Brain microvascular endothelial cell (primary cell): ENCODE data around the gene SNX15.
A peak's percentile ranks its signal among the peaks of the same experiment; 100 is the strongest.

Experiments
- DNase-seq: peaks from one replicate; pipeline ENCODE4 v3.0.0-alpha.2; 2020
- H3K27ac ChIP-seq: fragments of 250-450 bp; sonication (Bioruptor Pico); 2 replicates; pipeline ENCODE4 v1.5.1; 2020; ENCODE audit warnings: mild to moderate bottlenecking, moderate library complexity
- H3K27me3 ChIP-seq: fragments of 250-450 bp; sonication (Bioruptor Pico); replicated peaks from 2 replicates; pipeline ENCODE4 v1.5.1; 2020; ENCODE audit warnings: mild to moderate bottlenecking
- H3K36me3 ChIP-seq: fragments of 250-450 bp; sonication (Bioruptor Pico); replicated peaks from 2 replicates; pipeline ENCODE4 v1.5.1; 2020; ENCODE audit warnings: mild to moderate bottlenecking
- H3K4me3 ChIP-seq: 2 replicates; pipeline ENCODE4 v1.5.1; 2011; ENCODE audit warnings: low read depth, mild to moderate bottlenecking, control low read depth, low read length, moderate library complexity
- in situ Hi-C: cut with HindIII; loops from 2 replicates; pipeline ENCODE4 v1.10.0; 2017; ENCODE audit warnings: low sequenced_read_pairs, low pct_ligation_motif_present
- TF ChIP-seq, protein P1 (sequence below): IDR thresholded peaks from 2 replicates; pipeline ENCODE4 v1.5.1; 2011; ENCODE audit warnings: low read depth, mild to moderate bottlenecking, moderate library complexity, low read length, control low read depth, inconsistent platforms; ENCODE audit errors: missing control alignments

Gene SNX15

DNA sequence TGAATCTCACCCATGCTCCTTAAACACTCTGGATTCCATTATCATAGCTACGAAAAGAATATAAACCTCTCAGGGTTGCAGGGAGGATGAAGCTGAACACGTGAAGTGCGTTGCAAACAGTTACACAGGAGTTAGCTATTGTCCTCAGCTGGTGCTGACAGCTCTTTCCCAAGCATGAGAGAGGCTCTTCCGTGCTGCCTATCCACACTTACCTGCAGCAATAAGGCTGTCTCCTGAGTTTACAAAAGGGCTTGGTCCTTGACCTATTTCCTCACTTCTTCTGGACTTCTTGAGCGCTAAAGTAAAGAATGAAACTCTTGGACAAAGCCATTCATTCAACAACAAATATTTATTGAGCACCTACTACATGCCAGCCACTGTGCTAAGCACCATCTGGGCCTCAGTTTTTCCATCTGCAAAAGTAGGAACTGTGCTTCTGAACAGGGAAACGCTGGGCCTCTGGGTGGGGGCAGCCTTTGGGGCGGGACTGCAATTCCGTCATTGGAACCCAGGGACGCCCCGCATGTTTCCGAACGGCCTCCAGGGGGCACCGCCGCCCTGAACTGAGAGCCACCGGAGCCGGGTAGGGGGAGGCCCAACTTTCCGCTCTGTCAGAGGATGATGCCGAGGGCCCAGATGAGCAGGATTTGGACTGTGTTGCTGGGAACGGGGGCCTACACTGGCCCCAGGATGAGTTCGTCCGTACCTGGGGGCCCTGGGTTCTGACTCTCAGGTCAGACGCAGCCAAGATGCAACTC lies 13.9 kb upstream of the SNX15 start:
- H3K27me3 ChIP-seq = no peaks in the 10 kb centered on the region
- TF ChIP-seq, protein P1, sequence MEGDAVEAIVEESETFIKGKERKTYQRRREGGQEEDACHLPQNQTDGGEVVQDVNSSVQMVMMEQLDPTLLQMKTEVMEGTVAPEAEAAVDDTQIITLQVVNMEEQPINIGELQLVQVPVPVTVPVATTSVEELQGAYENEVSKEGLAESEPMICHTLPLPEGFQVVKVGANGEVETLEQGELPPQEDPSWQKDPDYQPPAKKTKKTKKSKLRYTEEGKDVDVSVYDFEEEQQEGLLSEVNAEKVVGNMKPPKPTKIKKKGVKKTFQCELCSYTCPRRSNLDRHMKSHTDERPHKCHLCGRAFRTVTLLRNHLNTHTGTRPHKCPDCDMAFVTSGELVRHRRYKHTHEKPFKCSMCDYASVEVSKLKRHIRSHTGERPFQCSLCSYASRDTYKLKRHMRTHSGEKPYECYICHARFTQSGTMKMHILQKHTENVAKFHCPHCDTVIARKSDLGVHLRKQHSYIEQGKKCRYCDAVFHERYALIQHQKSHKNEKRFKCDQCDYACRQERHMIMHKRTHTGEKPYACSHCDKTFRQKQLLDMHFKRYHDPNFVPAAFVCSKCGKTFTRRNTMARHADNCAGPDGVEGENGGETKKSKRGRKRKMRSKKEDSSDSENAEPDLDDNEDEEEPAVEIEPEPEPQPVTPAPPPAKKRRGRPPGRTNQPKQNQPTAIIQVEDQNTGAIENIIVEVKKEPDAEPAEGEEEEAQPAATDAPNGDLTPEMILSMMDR = peak; percentile 87
- H3K4me3 ChIP-seq = peak overlapping the region; percentile 74
- DNase-seq = peak; percentile 83
- in situ Hi-C loops = no loop called here
- peak overlapping the region; percentile 81 for H3K27ac ChIP-seq
- no peaks in the 10 kb centered on the region for H3K36me3 ChIP-seq

DNA sequence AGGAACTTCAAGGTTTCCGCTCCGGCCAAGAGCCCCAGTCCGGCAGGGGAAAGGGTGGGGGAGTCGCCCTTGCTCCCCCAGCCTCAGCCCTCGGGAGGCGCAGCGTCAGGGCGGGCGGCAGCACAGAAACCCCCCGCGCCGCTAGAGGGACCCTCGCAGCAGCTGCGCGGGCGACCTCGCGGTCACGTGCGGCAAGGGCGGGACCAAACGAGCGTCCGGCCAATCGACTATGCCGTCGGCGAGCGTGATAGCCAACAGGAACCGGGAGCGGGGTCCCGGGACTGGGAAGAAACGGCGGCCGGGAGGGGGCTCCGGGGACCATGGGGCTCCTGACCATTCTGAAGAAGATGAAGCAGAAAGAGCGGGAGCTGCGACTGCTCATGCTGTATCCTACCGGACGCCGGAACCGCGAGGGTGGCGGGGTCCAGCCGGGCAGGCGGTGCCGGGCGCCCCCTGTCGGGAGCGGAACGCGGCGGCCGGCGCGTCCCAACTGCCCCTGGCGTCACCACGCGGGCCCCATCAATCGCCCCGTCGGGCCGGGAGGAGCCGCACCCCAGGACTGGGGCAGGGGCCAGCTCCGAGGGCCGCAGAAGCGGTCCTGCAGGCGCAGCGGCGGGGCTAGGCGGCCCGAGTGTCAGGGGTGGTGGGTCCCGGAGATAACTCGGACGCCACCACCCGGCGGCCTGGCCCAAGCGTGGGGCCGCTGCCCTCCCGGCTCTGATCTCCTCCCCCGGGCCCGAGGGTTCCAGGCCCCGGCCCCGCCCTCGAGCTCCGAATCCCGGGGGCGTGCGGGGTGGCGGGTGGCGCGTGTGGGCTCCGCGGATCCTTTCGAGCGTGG lies 13.1 kb upstream of the SNX15 start, which contains the start of gene ARL2:
Gene ARL2 (plus strand): TSS at position 273 of the 838 bp plus-strand sequence. CDS start 48 bp downstream, at position 321.
- Histone ChIP-seq H3K4me3 (peak within 1 kb of the TSS; percentile 74), H3K27me3 (no peaks in the 10 kb centered on the region), H3K36me3 (no peaks in the 10 kb centered on the region), H3K27ac (peak within 1 kb of the TSS; percentile 81)
- in situ Hi-C loops = no loop called here
- TF ChIP-seq, protein P1 = peak; percentile 49
- DNase-seq = peak; percentile 79

DNA sequence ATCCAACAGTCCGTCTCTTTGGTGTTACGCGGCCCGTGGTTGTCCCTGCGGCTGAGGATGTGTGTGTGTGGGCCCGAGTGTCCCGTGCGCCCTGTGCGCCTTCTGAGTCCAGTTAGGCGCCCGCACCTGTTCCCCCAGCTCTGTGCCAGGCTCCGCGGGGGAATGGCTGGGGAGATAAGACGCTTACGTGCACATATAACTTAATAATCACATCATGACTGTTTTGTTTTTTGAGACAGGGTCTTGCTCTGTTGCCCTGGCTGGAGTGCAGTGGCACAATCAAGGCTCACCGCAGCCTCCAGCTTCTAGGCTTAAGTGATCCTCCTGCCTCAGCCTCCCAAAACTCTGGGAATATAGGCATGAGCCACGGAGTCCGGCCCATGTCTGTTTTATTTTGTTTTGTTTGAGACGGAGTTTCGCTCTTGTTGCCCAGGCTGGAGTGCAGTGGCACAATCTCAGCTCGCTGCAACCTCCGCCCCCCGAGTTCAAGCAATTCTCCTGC lies 12.5 kb upstream of the SNX15 start:
- DNase-seq = no peak
- TF ChIP-seq, protein P1 = no peak
- in situ Hi-C loops = no loop called here
- peak overlapping the region; percentile 81 for H3K27ac ChIP-seq
- peak overlapping the region; percentile 74 for H3K4me3 ChIP-seq
- H3K36me3 ChIP-seq = no peaks in the 10 kb centered on the region
- no peaks in the 10 kb centered on the region for H3K27me3 ChIP-seq

DNA sequence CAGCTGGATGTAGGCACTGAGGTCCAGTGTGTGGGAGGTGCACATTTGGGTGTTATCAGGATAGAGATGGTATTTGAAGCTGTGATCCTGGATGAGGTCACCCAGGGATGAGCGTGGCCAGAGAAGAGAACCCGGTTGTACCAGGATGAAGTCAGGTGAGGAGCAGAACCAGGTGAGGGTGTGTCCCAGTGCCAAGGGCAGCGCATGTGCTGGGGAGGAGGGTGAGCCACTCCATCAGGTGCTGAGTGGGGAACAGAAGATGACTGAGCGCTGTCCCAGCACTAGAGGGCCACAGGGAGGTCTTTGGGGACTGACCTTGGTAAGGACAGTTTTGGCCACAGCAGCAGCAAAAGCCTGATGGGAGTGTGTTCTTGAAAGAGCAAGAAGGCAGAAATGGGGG lies 10.5 kb upstream of the SNX15 start:
- in situ Hi-C loops = no loop called here
- no peak for DNase-seq

DNA sequence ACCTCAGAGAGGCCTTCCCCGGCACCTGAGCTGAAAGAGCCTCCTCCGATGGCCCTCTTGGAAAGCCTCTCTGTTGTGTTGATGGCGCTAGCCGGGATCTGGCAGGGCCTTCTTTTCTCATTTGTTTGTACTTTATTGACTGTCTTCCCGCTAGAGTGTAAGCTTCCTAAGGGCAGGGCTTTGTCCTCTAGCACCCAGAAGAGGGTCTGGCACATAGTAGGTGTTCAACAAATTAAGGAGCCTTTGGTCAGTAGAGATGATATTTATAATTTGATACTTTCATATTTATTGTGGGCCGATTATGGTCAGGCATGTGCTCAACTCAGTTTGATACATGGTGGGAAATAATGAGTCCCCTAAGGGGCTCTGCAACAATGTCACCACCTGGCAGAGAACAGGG lies 9.3 kb upstream of the SNX15 start:
- Histone ChIP-seq H3K27me3 (no peaks in the 10 kb centered on the region), H3K4me3 (no peak overlapping the region), H3K36me3 (no peaks in the 10 kb centered on the region), H3K27ac (no peak overlapping the region)
- no peak for DNase-seq
- in situ Hi-C loops = no loop called here
- TF ChIP-seq, protein P1 = no peak

More for the DNA sequence above, 10.5 kb upstream of the SNX15 start:
- Histone ChIP-seq H3K4me3 (no peak overlapping the region), H3K27me3 (no peaks in the 10 kb centered on the region), H3K36me3 (no peaks in the 10 kb centered on the region), H3K27ac (no peak overlapping the region)
- TF ChIP-seq, protein P1 = no peak
